Activated CD4-positive, CD25-positive, alpha-beta regulatory T cell treated with anti-CD3 and anti-CD28 coated beads, Interleukin-2, amount 50 U/mL, for 72 hours (primary cell): ENCODE data around the gene RS1.

Source experiments
- DNase-seq: peaks from one replicate; pipeline ENCODE4 v3.0.0; 2021

Gene RS1

GRCh38 chrX:18672008-18672407, at the start of gene RS1:
TSS of gene RS1 (minus strand) at chrX:18672108. CDS start at chrX:18672068, 40 bp downstream.
- DNase-seq, result no peak

- DNase-seq, result no peak
Observed at GRCh38 chrX:18719852-18720251, 47.9 kb upstream of the RS1 start.

- no peak for DNase-seq
Observed at GRCh38 chrX:18714910-18715309, 43.0 kb upstream of the RS1 start.

GRCh38 chrX:18709833-18710232, 37.9 kb upstream of the RS1 start:
- DNase-seq, result no peak

- DNase-seq, result no peak
Observed at GRCh38 chrX:18707426-18708049, 35.6 kb upstream of the RS1 start, which contains the start of gene PPEF1. TSS of gene PPEF1 (plus strand) at chrX:18707645. CDS start at chrX:18707781, 136 bp downstream.

- DNase-seq, result no peak
Observed at GRCh38 chrX:18702362-18703195, 30.7 kb upstream of the RS1 start.

- DNase-seq, result no peak
Observed at GRCh38 chrX:18701621-18702361, 29.9 kb upstream of the RS1 start.

- DNase-seq, result no peak
Observed at GRCh38 chrX:18698737-18699650, 27.1 kb upstream of the RS1 start.

GRCh38 chrX:18696653-18697052, 24.7 kb upstream of the RS1 start:
- no peak for DNase-seq

GRCh38 chrX:18692541-18692940, 20.6 kb upstream of the RS1 start:
- no peak for DNase-seq

- no peak for DNase-seq
Observed at GRCh38 chrX:18691431-18691830, 19.5 kb upstream of the RS1 start.

- no peak for DNase-seq
Observed at GRCh38 chrX:18687856-18688495, 16.1 kb upstream of the RS1 start.

- DNase-seq, result no peak
Observed at GRCh38 chrX:18682979-18683387, 11.1 kb upstream of the RS1 start.

- DNase-seq, result no peak
Observed at GRCh38 chrX:18681996-18682395, 10.1 kb upstream of the RS1 start.

GRCh38 chrX:18677161-18677869, 5.4 kb upstream of the RS1 start:
- DNase-seq, result no peak

- DNase-seq, result no peak
Observed at GRCh38 chrX:18676470-18676869, 4.6 kb upstream of the RS1 start.

GRCh38 chrX:18676050-18676449, 4.1 kb upstream of the RS1 start:
- DNase-seq, result no peak

GRCh38 chrX:18674788-18675735, 3.2 kb upstream of the RS1 start:
- DNase-seq, result peak; percentile 78

- peak; percentile 37 for DNase-seq
Observed at GRCh38 chrX:18674417-18674787, 2.5 kb upstream of the RS1 start.
